IMR-90 (cell line): ENCODE results near the gene SAA1. TPM values are rescaled to one million over a fixed set of nuclear protein-coding genes. Genes with fewer than 3 reads are reported as not detected.

Source experiments
- ATAC-seq: fragments of 200-7000 bp; cut with Tn5 transposase; 2 replicates; pipeline ENCODE4 v1.9.1; 2020; ENCODE audit warnings: low read depth, mild to moderate bottlenecking, moderate library complexity
- BruUV-seq: library from RNA; stranded (reverse); fragments of 400-500 nt; replicated peaks from 2 replicates; lab custom pipeline; 2021; lab: Mats Ljungman, UMichigan
- CTCF ChIA-PET: fragments of 300-600 bp; formaldehyde crosslinking; extraction: SDS; loops from one replicate; lab custom pipeline; 2021; ENCODE audit warnings: antibody characterized with exemption; lab: Yijun Ruan, JAX
- POLR2A ChIA-PET: fragments of 300-600 bp; sonication (Branson Sonifier 250); formaldehyde crosslinking; loops from one replicate; lab custom pipeline; 2022; ENCODE audit warnings: antibody characterized with exemption; ENCODE audit not compliant: unreplicated experiment; lab: Charles Lee
- DNase-seq: peaks from one replicate; pipeline ENCODE4 v3.0.0; 2013
- H2AFZ ChIP-seq: replicated peaks from 2 replicates; pipeline ENCODE3; 2013; ENCODE audit warnings: low read length, mild to moderate bottlenecking; ENCODE audit not compliant: poor library complexity
- H2AK5ac ChIP-seq: 2 replicates; pipeline ENCODE4 v1.6.1; 2013; ENCODE audit warnings: low read depth, low read length, inconsistent platforms
- H2AK9ac ChIP-seq: replicated peaks from 2 replicates; pipeline ENCODE3; 2013; ENCODE audit warnings: mild to moderate bottlenecking, low read depth, low read length, moderate library complexity; ENCODE audit not compliant: poor library complexity
- H2BK120ac ChIP-seq: 2 replicates; pipeline ENCODE4 v1.6.1; 2013; ENCODE audit warnings: low read depth, low read length, inconsistent platforms
- H2BK15ac ChIP-seq: 3 replicates; pipeline ENCODE4 v1.6.1; 2013; ENCODE audit warnings: low read depth, low read length, inconsistent platforms
- H2BK20ac ChIP-seq: 2 replicates; pipeline ENCODE4 v1.6.1; 2013; ENCODE audit warnings: low read depth, mild to moderate bottlenecking, inconsistent platforms, low read length, moderate library complexity
- H2BK5ac ChIP-seq: 2 replicates; pipeline ENCODE4 v1.6.1; 2013; ENCODE audit warnings: mild to moderate bottlenecking, low read depth, low read length, inconsistent platforms; ENCODE audit not compliant: poor library complexity, severe bottlenecking
- H3K14ac ChIP-seq: replicated peaks from 2 replicates; pipeline ENCODE4 v1.6.1; 2013; ENCODE audit warnings: low read depth, low read length, inconsistent platforms
- H3K18ac ChIP-seq: 2 replicates; pipeline ENCODE4 v1.6.1; 2013; ENCODE audit warnings: low read depth, low read length, control low read depth
- H3K23ac ChIP-seq: 2 replicates; pipeline ENCODE4 v1.6.1; 2013; ENCODE audit warnings: low read depth, low read length, inconsistent platforms
- H3K27ac ChIP-seq: 2 replicates; pipeline ENCODE4 v1.5.1; 2013; ENCODE audit warnings: mild to moderate bottlenecking, control low read depth, low read length; ENCODE audit not compliant: insufficient read depth
- H3K27me3 ChIP-seq: 2 replicates; pipeline ENCODE4 v1.6.1; 2013; ENCODE audit warnings: low read length; ENCODE audit not compliant: control insufficient read depth, insufficient read depth
- H3K36me3 ChIP-seq: 2 replicates; pipeline ENCODE4 v1.6.1; 2013; ENCODE audit warnings: low read length, mixed read lengths; ENCODE audit not compliant: control insufficient read depth, insufficient read depth
- H3K4ac ChIP-seq: 2 replicates; pipeline ENCODE4 v1.6.1; 2013; ENCODE audit warnings: low read depth, low read length, inconsistent platforms
- H3K4me1 ChIP-seq: 2 replicates; pipeline ENCODE4 v1.6.1; 2013; ENCODE audit warnings: low read length, mixed read lengths; ENCODE audit not compliant: control insufficient read depth, insufficient read depth
- H3K4me2 ChIP-seq: 2 replicates; pipeline ENCODE4 v1.6.1; 2013; ENCODE audit warnings: low read depth, mild to moderate bottlenecking, control low read depth, low read length, moderate library complexity
- H3K4me3 ChIP-seq: 2 replicates; pipeline ENCODE4 v1.5.1; 2013; ENCODE audit warnings: low read depth, mild to moderate bottlenecking, control low read depth, low read length, moderate library complexity; ENCODE audit not compliant: insufficient read depth
- H3K56ac ChIP-seq: 2 replicates; pipeline ENCODE4 v1.6.1; 2013; ENCODE audit warnings: low read length, inconsistent platforms; ENCODE audit not compliant: insufficient read depth; ENCODE audit errors: extremely low read depth
- H3K79me1 ChIP-seq, 2 experiments: 2 replicates each; pipeline ENCODE4 v1.6.1; 2013; ENCODE audit warnings: low read length in 2 of 2, inconsistent platforms in 1 of 2, low read depth in 1 of 2
- H3K9ac ChIP-seq: 2 replicates; pipeline ENCODE4 v1.6.1; 2013; ENCODE audit warnings: low read depth, low read length, control low read depth
- H3K9me1 ChIP-seq: 2 replicates; pipeline ENCODE4 v1.6.1; 2013; ENCODE audit warnings: low read length, inconsistent platforms; ENCODE audit not compliant: insufficient read depth
- H3K9me3 ChIP-seq: 2 replicates; pipeline ENCODE4 v1.6.1; 2013; ENCODE audit warnings: low read length; ENCODE audit not compliant: control insufficient read depth, insufficient read depth
- H4K20me1 ChIP-seq: 2 replicates; pipeline ENCODE4 v1.6.1; 2013; ENCODE audit warnings: low read length, inconsistent platforms; ENCODE audit not compliant: insufficient read depth
- H4K5ac ChIP-seq: 2 replicates; pipeline ENCODE4 v1.6.1; 2013; ENCODE audit warnings: mild to moderate bottlenecking, low read depth, low read length, control low read depth
- H4K8ac ChIP-seq, 2 experiments: 2 replicates each; pipeline ENCODE4 v1.6.1; 2013; ENCODE audit warnings: low read depth in 2 of 2, low read length in 2 of 2, control low read depth in 1 of 2, inconsistent platforms in 1 of 2
- H4K91ac ChIP-seq: 2 replicates; pipeline ENCODE4 v1.6.1; 2013; ENCODE audit warnings: low read depth, low read length, inconsistent platforms; ENCODE audit not compliant: insufficient read depth
- RAD21 ChIP-seq: IDR thresholded peaks from 2 replicates; pipeline ENCODE4 v1.6.1; 2012; ENCODE audit warnings: low read length, improper control_type of control experiment
- USF2 ChIP-seq: fragments of 150-350 bp; IDR thresholded peaks from 2 replicates; pipeline ENCODE4 v1.6.1; 2017; ENCODE audit warnings: mild to moderate bottlenecking, antibody characterized with exemption, low read length, low read depth
- WGBS, 2 experiments: methylation state at CpG; one replicate each; pipeline versions ENCODE4 v1.1.5 to v1.1.7; 2013; ENCODE audit warnings: missing lambda C conversion rate in 2 of 2; ENCODE audit not compliant: insufficient read length in 1 of 2; ENCODE audit errors: extremely low coverage in 2 of 2; 5-methylcytosine and 5-hydroxymethylcytosine counted together
- dilution Hi-C: fragments of 300-500 bp; cut with HindIII; formaldehyde crosslinking; loops from one replicate; pipeline ENCODE4 v1.14.3; 2018; ENCODE audit warnings: low sequenced_read_pairs; ENCODE audit not compliant: unreplicated experiment
- in situ Hi-C: fragments of 300-500 bp; cut with MboI; formaldehyde crosslinking; loops from 3 replicates; pipeline ENCODE4 v1.14.3; 2019; ENCODE audit warnings: low sequenced_read_pairs, inconsistent platforms, mixed read lengths
- intact Hi-C: fragments of 100-400 bp; cut with micrococcal nuclease; formaldehyde crosslinking; loops from 2 replicates; pipeline ENCODE4 v1.10.0; 2022
- polyA plus RNA-seq, 3 experiments: library from polyadenylated mRNA; depleted of rRNA; stranded (reverse); fragments of >200 nt; gene quantifications; 2 replicates each; pipeline ENCODE4 v1.2.3, GENCODE V29; 2012; ENCODE audit warnings: low replicate concordance in 1 of 3
- total RNA-seq: library from RNA; depleted of rRNA; stranded (reverse); fragments of >200 nt; gene quantifications from 2 replicates; pipeline ENCODE4 v1.2.3, GENCODE V29; 2012

SAA1 gene
- total and polyA plus RNA-seq, 2 of the 4 experiments (the other 2 are of a cell fraction), result not detected

- in situ Hi-C loops, result no loop called here
- no peaks in the 10 kb centered on the region for H4K20me1 ChIP-seq
- WGBS, 2 experiments, result no CpG with 5 or more reads among the region's 5 CpGs
Observed at GRCh38 chr11:18294862-18295261, 28.8 kb downstream of the SAA1 start.

More at GRCh38 chr11:18294862-18295261, 28.8 kb downstream of the SAA1 start:
- Histone ChIP-seq H3K9me3 (no peaks in the 10 kb centered on the region), H3K27me3 (no peaks in the 10 kb centered on the region), H3K14ac (no peak overlapping the region), H3K56ac (no peak overlapping the region), H4K8ac (no peak overlapping the region), H2BK120ac (no peak overlapping the region), H2BK15ac (no peak overlapping the region), H3K36me3 (peaks cover 22% of the 10 kb centered on the region), H3K4me1 (no peaks in the 10 kb centered on the region), H4K91ac (no peak overlapping the region), H3K4me2 (no peak overlapping the region), H2AK5ac (no peak overlapping the region), H4K5ac (no peak overlapping the region), H3K9me1 (peaks cover 3% of the 10 kb centered on the region; the same call in 1 of the 2 replicates), H3K4me3 (no peak overlapping the region), H3K27ac (no peak overlapping the region), H3K18ac (no peak overlapping the region), H2AK9ac (no peak overlapping the region), H2BK20ac (no peak overlapping the region), H2BK5ac (no peak overlapping the region), H2AFZ (no peak overlapping the region), H3K79me1 (no peaks in the 10 kb centered on the region), H3K9ac (no peak overlapping the region), H3K23ac (no peak overlapping the region), H3K4ac (no peak overlapping the region)
- CTCF ChIA-PET, result no interaction called here
- POLR2A ChIA-PET, result no interaction called here
- ATAC-seq (no peak), DNase-seq (no peak)
- no TSS peak for BruUV-seq
- dilution Hi-C loops, result no loop called here
- intact Hi-C loops, result no loop called here
- no peak for TF ChIP-seq RAD21
- TF ChIP-seq USF2, result no peak
